ENCODE data around the gene EFNA4.

EFNA4 gene

DNA sequence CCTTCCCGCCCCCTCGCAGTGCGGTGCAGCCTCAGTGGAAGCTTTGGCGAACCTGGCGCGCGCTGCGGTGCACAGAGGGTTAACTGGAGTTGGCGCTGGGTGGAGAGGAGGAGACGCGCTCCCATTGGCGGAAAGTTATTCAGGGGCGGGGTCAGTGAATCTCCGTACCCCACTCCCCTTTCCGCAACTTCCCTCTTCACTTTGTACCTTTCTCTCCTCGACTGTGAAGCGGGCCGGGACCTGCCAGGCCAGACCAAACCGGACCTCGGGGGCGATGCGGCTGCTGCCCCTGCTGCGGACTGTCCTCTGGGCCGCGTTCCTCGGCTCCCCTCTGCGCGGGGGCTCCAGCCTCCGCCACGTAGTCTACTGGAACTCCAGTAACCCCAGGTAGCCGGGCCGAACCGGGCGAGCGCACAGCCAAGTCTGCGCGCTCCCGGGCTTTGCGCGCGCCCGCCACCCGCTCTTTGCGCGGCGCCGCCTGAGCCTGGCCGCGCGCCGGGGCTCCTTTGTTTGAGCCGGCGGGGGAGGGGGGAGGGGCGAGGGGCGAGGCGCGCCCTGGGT lies at the start of gene EFNA4:
Gene EFNA4 (plus strand): TSS at position 191 of the 561 bp plus-strand sequence. CDS start 84 bp downstream, at position 275.
- peak; percentile 95 for FAIRE-seq

DNA sequence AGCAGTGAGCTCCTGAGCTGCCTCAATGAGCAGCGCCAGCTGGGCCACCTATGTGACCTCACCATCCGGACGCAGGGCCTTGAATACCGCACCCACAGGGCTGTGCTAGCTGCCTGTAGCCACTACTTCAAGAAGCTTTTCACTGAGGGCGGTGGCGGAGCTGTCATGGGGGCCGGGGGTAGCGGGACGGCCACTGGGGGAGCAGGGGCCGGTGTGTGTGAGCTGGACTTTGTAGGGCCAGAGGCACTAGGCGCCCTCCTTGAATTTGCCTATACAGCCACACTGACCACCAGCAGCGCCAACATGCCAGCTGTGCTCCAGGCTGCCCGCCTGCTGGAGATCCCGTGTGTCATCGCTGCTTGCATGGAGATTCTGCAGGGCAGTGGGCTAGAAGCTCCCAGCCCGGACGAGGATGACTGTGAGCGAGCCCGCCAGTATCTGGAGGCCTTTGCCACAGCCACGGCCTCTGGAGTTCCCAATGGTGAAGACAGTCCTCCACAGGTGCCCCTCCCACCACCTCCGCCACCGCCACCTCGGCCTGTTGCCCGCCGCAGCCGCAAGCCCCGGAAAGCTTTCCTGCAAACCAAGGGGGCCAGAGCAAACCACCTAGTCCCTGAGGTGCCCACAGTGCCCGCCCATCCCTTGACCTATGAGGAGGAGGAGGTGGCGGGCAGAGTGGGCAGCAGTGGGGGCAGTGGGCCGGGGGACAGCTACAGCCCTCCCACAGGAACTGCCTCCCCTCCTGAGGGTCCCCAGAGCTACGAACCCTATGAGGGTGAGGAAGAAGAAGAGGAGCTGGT lies 48.6 kb upstream of the EFNA4 start:
- no peak for FAIRE-seq

GRCh38 chr1:155015527-155016230 lies 47.9 kb upstream of the EFNA4 start:
- no peak for FAIRE-seq

- no peak for FAIRE-seq
Measured at GRCh38 chr1:155016231-155016831, 47.2 kb upstream of the EFNA4 start.

DNA sequence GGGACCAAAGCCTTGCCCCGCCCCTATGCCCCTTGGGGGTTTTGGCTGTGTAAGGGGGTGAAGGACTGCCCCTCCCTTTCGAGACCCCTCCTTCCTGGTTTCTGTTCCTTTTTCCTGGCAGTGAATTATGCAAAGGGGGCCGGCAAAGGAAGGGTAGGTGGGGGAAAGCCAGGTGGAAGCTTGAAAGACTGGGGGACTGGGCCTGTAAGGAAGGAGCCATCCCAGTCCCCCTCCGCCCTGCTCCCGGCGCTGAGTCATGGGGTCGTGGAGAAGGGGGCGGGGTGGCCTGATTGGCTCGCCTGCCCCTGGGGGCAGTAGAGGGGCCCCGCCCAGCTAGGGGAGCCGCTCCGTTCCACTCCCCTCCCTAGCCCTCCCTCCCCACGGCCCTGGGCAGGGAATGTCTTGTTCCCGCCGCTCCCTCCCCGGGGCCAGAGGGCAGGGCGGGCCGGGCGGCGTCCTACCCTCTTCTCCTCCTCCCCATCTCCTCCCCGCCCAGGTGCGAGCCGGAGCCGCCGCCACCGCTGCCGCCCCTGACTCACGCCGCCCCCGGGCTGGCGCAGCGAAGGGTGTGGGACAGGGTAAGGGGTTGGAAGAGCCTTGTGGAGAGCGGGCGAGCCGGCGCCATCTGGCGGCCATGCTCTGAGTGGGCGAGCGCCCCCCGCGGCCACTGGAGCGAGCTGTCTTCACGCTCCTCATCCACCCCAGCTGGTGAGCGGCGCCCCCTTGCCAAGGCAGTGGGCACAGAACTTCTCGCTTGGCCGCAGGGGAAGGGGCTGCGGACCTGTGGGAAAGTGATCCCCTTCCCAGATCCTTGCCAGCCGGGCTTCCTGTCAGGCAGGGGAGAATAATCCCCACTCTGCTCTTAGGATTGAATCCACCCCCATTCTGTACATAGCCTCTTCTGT lies 46.2 kb upstream of the EFNA4 start:
- FAIRE-seq: peak; percentile 95

GRCh38 chr1:155017946-155018316 lies 45.6 kb upstream of the EFNA4 start:
- no peak for FAIRE-seq

DNA sequence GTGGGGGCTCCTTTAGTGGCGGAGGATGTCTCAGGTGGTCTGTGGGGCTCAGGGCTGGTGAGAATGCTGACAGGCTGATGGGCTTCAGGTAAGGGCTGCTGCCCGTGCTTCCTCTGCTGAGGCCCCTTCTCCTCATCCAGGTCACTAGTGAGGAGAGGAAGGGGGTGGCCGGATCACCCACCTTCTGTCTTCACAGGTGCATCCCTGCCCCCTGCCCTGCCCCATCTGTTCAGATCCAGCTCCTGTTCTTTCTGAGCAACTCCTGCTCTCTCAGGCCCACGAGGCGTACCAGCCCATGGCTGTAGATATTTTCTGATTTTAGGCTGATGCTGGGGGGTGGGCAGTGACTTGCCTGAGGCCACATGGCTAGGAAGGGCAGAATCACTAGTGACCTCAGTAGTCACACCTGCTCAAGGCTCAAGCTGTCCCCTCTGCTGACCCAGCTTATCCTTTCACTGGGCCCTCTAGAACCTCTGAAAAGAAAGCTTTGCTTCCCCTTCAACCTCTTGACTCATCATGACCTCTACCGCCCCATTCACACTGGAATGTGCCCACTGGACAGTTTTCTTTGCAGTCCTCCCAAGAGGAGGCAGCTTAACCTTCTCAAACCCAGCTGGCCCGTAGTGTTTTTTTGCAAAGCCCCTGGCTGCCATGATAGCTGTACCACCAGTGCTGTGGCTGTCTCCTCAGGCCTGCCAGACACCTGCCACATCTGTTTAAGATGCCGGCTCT lies 44.8 kb upstream of the EFNA4 start:
- no peak for FAIRE-seq

DNA sequence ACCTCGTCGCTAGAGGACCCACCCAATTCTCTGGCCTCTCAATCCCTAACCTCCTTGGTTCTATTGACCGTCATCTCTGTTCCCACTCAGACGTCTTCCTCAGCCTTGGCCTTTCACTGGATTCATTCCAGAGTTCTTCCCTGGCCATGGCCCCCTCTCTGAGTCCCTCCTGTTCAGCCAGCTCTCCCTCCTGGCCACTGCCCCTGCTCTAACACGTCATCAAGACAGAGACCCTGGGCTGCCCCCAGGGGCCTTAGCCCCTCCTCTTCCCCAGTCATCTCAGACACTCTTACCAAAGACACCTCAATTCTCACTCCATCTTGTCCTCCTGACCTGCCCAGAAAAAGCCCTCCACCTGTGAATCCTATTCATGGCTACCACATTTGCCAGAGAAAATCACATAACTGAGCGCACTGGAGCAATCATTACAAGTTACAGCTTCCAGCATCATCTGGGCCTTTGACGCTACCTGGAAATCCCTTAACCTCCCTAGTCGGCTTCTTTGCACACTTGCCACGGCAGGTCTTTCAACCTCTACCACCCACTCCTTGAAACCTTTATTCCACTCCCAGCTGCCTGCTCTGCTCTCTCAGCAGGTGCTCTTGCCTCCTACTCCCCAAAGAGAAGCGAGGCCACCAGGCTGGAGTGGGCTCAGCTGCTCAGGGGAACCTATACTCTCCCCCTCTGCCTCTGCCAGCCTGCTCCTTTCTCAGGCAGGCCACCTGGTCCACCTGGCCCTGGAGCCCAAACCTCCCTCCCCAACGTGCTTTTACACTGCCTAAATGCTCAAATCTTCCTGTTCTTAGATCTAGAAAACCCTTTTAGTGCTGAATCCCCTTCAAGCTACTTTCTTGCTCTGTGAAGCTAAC lies 43.9 kb upstream of the EFNA4 start:
- FAIRE-seq: no peak

- no peak for FAIRE-seq
Measured at GRCh38 chr1:155022136-155022926, 41.2 kb upstream of the EFNA4 start.

GRCh38 chr1:155022927-155023236 lies 40.7 kb upstream of the EFNA4 start:
- FAIRE-seq: no peak

DNA sequence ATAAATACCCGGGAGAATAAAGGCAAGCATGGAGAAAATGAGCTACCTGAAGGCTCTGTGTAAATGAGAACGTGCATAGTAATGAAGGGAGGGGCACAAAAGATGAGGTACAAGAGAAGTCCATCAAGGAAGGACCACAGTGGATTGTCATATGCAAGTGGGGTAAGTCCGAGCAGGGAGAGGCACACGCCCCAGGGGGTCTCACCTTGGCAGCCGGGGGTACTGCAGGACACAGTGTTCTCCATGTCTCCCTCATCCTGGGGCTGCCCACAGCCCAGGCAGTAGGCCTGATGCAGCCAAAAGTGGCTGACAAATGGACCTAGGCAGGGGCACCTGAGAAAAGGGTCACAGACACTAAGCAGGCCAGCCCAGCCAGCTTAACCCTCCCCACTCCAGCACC lies 39.9 kb upstream of the EFNA4 start:
- no peak for FAIRE-seq

GRCh38 chr1:155024315-155024714 lies 39.2 kb upstream of the EFNA4 start:
- no peak for FAIRE-seq

DNA sequence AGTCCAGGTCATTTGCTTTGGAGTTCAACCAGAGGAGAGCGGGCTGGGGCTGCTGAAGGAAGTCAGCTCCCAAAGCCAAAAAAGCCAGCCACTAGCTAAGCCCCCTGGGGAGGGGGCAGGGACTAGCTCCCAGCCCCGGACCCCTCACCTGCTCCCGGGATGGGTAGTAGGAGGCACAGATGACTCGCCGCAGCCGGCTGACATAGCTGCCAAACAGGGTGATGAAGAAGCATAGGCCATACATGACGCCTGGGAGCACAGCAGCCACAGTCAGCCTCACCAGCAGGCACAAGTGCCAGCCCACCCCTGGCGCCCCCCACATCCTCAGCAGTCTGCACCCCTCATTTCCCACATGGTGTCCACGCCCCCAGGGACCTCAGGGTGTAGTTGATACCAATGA lies 37.4 kb upstream of the EFNA4 start:
- no peak for FAIRE-seq

DNA sequence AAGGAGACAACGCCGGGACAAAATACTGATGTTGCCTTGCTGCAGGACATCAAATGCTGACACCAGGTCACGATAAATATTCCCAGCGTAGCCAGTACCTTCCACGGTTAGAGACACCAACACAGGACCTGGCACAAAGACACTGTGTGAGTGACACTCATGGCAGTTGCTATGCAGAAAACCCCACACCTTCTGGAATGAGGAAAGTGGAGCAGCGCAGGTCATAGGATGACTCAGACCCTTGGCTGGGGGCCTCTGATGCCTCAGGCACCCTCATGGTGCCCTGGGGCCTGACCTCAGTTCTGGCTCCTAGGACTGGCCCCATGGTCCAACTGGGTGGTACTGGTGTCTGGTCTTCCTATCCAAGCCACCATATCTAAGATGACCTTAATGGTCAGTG lies 37.0 kb upstream of the EFNA4 start:
- no peak for FAIRE-seq

DNA sequence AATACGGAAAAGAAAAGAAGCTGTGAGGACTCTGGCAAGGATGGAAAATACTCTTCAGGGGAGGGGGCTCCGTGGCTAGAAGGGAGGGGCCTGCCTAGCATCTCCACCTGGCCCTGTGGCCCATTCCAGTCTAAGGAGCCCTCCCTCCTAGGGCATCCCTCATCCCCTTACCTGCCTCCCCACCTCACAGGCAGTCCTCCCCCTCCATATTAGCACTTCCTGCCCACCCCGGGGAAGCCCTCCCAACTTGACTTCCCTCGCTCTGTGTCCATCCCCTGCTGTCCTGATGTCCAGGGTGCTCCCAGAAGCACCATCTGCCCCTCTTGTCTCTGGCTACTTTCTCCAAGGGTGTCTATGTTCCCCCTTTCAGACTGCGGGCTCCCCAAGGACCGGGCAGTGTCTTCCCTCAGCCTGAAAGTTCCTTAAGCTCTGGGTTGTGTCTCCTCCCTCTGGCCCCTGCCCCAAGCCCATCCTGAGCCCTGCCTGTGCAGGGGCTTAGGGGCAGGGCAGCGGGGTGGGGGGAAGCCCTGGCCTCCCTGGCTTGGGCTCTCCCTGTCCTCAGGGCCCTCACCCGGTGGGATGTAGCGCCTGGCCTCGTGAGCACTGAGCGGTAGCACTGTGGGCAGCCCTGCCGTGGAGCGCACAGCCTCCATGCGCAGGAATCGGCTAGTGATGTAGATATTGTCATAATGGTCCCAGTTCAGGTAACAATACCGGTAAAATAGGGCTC lies 33.9 kb upstream of the EFNA4 start:
- no peak for FAIRE-seq

DNA sequence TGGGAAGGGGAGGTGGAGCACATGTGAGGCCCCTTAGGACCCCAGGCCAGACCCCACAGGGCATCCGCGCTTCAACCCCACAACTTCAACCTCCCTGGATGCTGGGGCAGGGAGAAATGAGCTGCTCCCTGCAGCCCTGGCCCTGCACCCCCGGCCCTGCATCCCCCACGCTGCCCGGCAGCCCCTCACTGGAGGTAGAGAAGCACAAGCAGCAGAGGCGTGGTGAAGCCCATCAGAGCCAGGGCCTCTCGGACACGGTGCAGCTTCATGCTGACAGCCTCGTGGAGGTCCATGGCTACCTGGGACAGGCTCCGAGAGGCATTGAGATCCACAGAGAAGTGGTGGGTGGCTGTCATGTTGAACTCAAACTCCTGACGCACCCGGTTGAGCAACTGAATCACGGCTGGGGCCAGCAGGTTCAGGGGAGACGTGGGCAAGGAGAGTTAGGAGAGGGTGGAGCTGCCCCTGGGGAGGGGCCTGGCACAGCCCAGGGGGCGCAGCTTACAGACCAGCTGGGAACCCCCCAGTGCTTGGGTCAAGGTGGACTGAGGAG lies 33.2 kb upstream of the EFNA4 start:
- FAIRE-seq: no peak

DNA sequence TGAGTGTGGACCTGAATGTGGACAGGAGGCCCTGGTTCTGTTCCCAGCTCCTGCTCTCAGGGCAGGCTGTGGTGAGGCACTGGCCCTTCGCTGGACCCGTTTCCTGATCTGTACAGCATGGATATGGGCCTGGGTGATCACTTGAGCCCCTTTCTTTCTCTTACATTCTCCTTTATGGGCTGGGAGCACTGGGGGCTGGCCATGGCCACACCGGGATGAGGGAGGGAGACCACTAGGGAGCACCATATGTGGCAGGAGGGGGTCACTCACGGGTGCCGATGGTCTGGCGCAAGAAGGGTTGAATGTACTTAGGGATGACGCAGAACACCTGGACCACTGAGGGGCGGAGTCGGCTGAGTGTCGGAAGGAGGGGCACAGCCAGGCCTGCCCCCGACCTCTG lies 32.6 kb upstream of the EFNA4 start:
- no peak for FAIRE-seq

- FAIRE-seq: no peak
Measured at GRCh38 chr1:155032886-155033285, 30.7 kb upstream of the EFNA4 start.

- FAIRE-seq: no peak
Measured at GRCh38 chr1:155033524-155033923, 30.0 kb upstream of the EFNA4 start, which contains the start of the genes DCST1 and DCST2. Gene DCST1, plus strand, starts transcription at chr1:155033824. Its CDS starts 213 bp downstream, at chr1:155034037. Gene DCST2, minus strand, starts transcription at chr1:155033781. Its CDS starts 80 bp downstream, at chr1:155033701.
